Aorta (tissue), 5 donors: ENCODE data around the gene CLMN. TPM values are rescaled to one million over a fixed set of nuclear protein-coding genes. Genes with fewer than 3 reads are reported as not detected.
A peak's percentile ranks its signal among the peaks of the same experiment; 100 is the strongest.

Experiments
- ATAC-seq: fragments of 200-7000 bp; cut with Tn5 transposase; one replicate; pipeline ENCODE4 v1.9.1; 2022; ENCODE audit warnings: moderate library complexity; ENCODE audit not compliant: low FRiP score
- DNase-seq, 2 donors: peaks; one replicate each; pipeline ENCODE4 v3.0.0-alpha.2; 2020
- H3K27ac ChIP-seq, 2 donors: one replicate each; pipeline ENCODE4 v1.5.1; 2013; ENCODE audit warnings: low read length in 2 of 2, mild to moderate bottlenecking in 2 of 2, moderate library complexity in 2 of 2, control low read depth in 1 of 2, inconsistent platforms in 1 of 2, low read depth in 1 of 2
- H3K27me3 ChIP-seq, 2 donors: one replicate each; pipeline ENCODE4 v1.6.1; 2013; ENCODE audit warnings: control low read depth in 1 of 2, low read length in 1 of 2, mild to moderate bottlenecking in 1 of 2, moderate library complexity in 1 of 2; ENCODE audit not compliant: insufficient read depth in 2 of 2, control insufficient read depth in 1 of 2
- H3K36me3 ChIP-seq, 2 donors: one replicate each; pipeline ENCODE4 v1.6.1; 2013; ENCODE audit warnings: control low read depth in 1 of 2, low read length in 1 of 2, mild to moderate bottlenecking in 1 of 2; ENCODE audit not compliant: insufficient read depth in 2 of 2, control insufficient read depth in 1 of 2
- H3K4me1 ChIP-seq, 2 donors: one replicate each; pipeline ENCODE4 v1.6.1; 2013; ENCODE audit warnings: low read length in 2 of 2, control low read depth in 1 of 2, mild to moderate bottlenecking in 1 of 2, moderate library complexity in 1 of 2; ENCODE audit not compliant: insufficient read depth in 2 of 2, control insufficient read depth in 1 of 2
- H3K4me3 ChIP-seq, 2 donors: one replicate each; pipeline ENCODE4 v1.5.1; 2013; ENCODE audit warnings: low read length in 2 of 2, control low read depth in 1 of 2, mild to moderate bottlenecking in 1 of 2
- H3K9me3 ChIP-seq: one replicate; pipeline ENCODE4 v1.6.1; 2013; ENCODE audit warnings: mild to moderate bottlenecking, low read length; ENCODE audit not compliant: control insufficient read depth
- WGBS, 2 donors: extraction: QIAGEN DNeasy Blood & Tissue Kit; methylation state at CpG; one replicate each; pipeline ENCODE4 v1.1.7; 2013; 5-methylcytosine and 5-hydroxymethylcytosine counted together
- intact Hi-C, 2 donors: fragments of 100-400 bp; cut with DNase I; formaldehyde crosslinking; loops; one replicate each; pipeline versions ENCODE4 v1.14.2 to v1.15.0; 2022
- polyA plus RNA-seq, 2 donors: library from polyadenylated mRNA; stranded (reverse); fragments of 200-250 nt; gene quantifications; one replicate each; pipeline ENCODE4 v1.2.3, GENCODE V29; 2013
- total RNA-seq, 2 donors: library from RNA; stranded (reverse); fragmentation: NEBNext Ultra II Directional; extraction: Animal tissue kit (Norgen Biotek cat#: 25700); gene quantifications; one replicate each; pipeline ENCODE4 v1.2.1, GENCODE V29; 2021
- donor health status: healthy with polysubstance abuse.
- donor health status: Bipolar disorder and iron deficiency.
- donor health status: DM: no; HTN: no; CAD: no.
- donor health status: DM: no; HTN: no; CAD: no.
- donor health status: DM: yes; HTN: yes; CAD: no.

Gene CLMN
- total and polyA plus RNA-seq, 4 donors = 3.9 to 18.3 (median 11.0) TPM

GRCh38 chr14:95261616-95262510 is 57.8 kb downstream of the CLMN start:
- DNase-seq (no peak), ATAC-seq (no peak)
- Histone ChIP-seq H3K4me1 (no peaks in the 10 kb centered on the region), H3K27ac (no peak overlapping the region), H3K4me3 (no peak overlapping the region), H3K36me3 (no peaks in the 10 kb centered on the region), H3K9me3 (no peaks in the 10 kb centered on the region), H3K27me3 (no peaks in the 10 kb centered on the region)
- intact Hi-C loops = no loop called here
- 82 to 85% methylated on average over 16 of the region's 16 CpGs for WGBS, 2 donors

- no peak for DNase-seq
- 90% methylated on average over 19 of the region's 19 CpGs for WGBS, 2 donors
- Histone ChIP-seq H3K36me3 (no peaks in the 10 kb centered on the region), H3K27me3 (no peaks in the 10 kb centered on the region), H3K4me3 (no peak overlapping the region), H3K27ac (no peak overlapping the region), H3K9me3 (no peaks in the 10 kb centered on the region), H3K4me1 (no peaks in the 10 kb centered on the region)
- ATAC-seq = no peak
- intact Hi-C loops = no loop called here
These were observed 59.0 kb downstream of the CLMN start for GRCh38 chr14:95260537-95261361.

DNA sequence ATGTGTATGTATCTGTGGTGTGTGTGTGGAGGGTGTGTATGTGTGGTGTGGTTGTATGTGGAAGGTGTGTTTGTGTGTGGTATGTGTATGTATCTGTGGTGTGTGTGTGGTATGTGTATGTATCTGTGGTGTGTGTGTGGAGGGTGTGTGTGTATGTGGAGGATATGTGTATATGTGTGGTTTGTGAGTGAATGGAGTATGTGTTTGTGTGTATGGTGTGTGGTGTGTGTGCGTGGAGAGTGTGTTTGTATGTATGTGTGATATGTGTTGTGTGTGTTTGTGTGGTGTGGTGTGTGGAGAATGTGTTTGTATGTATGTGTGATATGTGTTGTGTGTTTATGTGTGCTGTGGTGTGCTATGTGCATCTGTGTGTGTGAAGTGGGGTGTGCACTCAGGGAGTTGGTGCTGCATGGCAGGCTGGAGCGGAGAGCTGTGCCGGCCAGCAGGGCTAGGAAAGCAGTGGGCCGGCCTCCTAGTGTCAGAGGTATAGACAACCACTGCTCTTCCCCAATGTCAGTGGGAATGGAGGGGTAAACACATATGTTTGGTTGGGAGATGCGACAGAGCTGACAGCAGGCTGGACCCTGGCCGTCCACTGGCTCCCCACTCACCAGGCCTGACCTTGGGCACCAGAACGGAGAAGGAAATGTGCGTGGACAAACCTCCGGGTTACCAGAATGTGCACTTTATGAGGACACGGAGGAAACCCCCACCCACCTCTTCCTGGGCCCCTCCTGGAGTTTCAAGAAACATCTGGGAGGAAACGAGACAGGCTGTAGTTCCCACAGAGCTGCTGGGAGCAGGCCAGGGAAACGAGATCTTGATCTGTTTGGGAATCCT is 60.7 kb downstream of the CLMN start:
- intact Hi-C loops = no loop called here
- H3K27ac ChIP-seq = no peak overlapping the region
- H3K4me1 ChIP-seq = no peaks in the 10 kb centered on the region

GRCh38 chr14:95258156-95258555 is 61.6 kb downstream of the CLMN start:
- H3K27me3 ChIP-seq = no peaks in the 10 kb centered on the region
- WGBS, 2 donors = 95 to 100% methylated on average over 2 of the region's 2 CpGs
- no peak overlapping the region for H3K4me3 ChIP-seq
- H3K4me1 ChIP-seq = no peaks in the 10 kb centered on the region
- DNase-seq (no peak), ATAC-seq (no peak)
- H3K27ac ChIP-seq = no peak overlapping the region
- no peaks in the 10 kb centered on the region for H3K9me3 ChIP-seq
- intact Hi-C loops = no loop called here
- H3K36me3 ChIP-seq = no peaks in the 10 kb centered on the region

More for the DNA sequence above, 60.7 kb downstream of the CLMN start:
- H3K4me3 ChIP-seq = no peak overlapping the region
- WGBS, 2 donors = 60 to 63% methylated on average over 12 of the region's 12 CpGs
- H3K9me3 ChIP-seq = no peaks in the 10 kb centered on the region
- no peaks in the 10 kb centered on the region for H3K27me3 ChIP-seq
- ATAC-seq (no peak), DNase-seq (no peak)
- H3K36me3 ChIP-seq = no peaks in the 10 kb centered on the region

GRCh38 chr14:95257521-95257920 is 62.2 kb downstream of the CLMN start:
- Histone ChIP-seq H3K9me3 (no peaks in the 10 kb centered on the region), H3K36me3 (no peaks in the 10 kb centered on the region), H3K4me1 (no peaks in the 10 kb centered on the region), H3K27ac (no peak overlapping the region), H3K4me3 (no peak overlapping the region), H3K27me3 (no peaks in the 10 kb centered on the region)
- ATAC-seq = no peak
- WGBS, 2 donors = 89 to 92% methylated on average over 11 of the region's 11 CpGs
- no peak for DNase-seq
- intact Hi-C loops = no loop called here

DNA sequence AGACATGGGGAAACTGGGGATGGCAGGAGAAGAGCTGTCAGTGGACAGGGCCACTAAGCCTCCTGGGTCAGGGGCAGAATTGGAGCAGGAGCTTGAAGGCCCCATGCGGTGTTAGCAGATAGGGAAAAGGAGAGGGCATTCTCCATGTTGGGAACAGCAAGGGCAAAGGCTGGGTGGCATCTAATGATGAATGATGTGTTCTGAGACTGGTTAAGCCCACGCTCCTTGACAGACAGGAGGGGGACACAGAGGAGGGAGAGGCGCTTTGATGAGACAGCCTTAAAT is 63.0 kb downstream of the CLMN start:
- ATAC-seq = no peak
- WGBS, 2 donors = 100% methylated on average over 3 of the region's 3 CpGs
- Histone ChIP-seq H3K4me1 (no peaks in the 10 kb centered on the region), H3K36me3 (no peaks in the 10 kb centered on the region), H3K27ac (no peak overlapping the region), H3K4me3 (no peak overlapping the region), H3K27me3 (no peaks in the 10 kb centered on the region), H3K9me3 (no peaks in the 10 kb centered on the region)
- DNase-seq = no peak
- intact Hi-C loops = no loop called here

DNA sequence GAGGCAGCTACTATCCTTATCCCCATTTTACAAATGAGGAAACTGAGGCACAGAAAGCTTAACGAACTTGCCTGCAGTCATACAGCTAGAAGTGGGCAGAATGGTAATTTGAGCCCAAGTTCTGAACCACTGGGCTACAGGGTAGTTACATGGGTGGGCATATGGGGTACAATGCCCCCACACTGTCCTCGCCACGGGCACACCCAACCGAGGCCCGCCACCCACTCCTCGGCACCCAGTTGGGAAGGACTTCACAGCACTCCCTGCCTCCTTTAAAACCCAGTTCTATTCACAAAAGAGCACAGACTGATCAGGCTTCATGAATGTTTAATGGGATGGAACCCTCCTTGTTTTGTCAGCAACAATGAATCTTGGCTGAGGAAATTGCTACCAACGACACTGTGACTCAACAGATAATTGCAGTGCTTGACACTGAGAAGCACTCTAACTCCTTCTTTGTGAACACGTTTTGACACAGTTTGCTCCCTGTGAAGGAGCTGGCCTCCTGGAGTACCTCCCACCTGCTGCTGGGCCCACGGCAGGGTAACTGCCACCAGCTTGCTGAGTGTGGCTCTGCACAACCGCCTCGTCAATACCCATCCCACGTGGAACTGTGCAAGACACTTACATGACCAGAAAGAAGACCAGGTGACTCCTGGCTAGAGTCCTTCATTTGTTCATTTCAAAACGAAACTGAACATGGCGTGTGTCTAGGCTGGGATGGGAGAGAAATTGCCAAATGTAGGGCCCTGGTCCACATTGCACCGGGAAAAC is 63.5 kb downstream of the CLMN start:
- WGBS, 2 donors = 89 to 91% methylated on average over 15 of the region's 15 CpGs
- Histone ChIP-seq H3K27me3 (no peaks in the 10 kb centered on the region), H3K4me3 (no peak overlapping the region), H3K4me1 (no peaks in the 10 kb centered on the region), H3K36me3 (no peaks in the 10 kb centered on the region), H3K27ac (no peak overlapping the region), H3K9me3 (no peaks in the 10 kb centered on the region)
- DNase-seq (no peak), ATAC-seq (no peak)
- intact Hi-C loops = no loop called here

DNA sequence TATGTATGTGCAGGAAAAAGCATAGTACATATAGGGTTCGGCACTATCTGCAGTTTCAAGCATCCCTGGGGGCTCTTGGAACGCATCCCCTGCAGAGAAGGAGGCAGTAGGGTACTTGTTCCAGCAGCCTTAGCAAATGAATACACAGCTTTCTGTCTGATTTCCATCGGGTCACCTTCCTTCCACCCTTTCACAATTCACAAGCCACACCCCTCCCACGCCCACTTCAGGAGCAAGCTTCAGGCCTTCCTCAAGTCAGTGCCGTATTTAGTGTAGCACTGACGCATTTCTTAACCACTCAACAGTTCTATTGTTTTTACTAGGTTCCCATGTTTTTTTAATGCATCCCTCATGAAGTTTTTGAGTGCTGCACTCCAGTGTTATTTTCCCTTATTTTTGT is 64.2 kb downstream of the CLMN start:
- ATAC-seq (no peak), DNase-seq (peak in 1 of 2 donors; percentile 56)
- no peaks in the 10 kb centered on the region for H3K9me3 ChIP-seq
- intact Hi-C loops = no loop called here
- no peaks in the 10 kb centered on the region for H3K36me3 ChIP-seq
- H3K27me3 ChIP-seq = no peaks in the 10 kb centered on the region
- H3K27ac ChIP-seq = no peak overlapping the region
- WGBS, 2 donors = 58 to 63% methylated on average over 6 of the region's 6 CpGs
- no peaks in the 10 kb centered on the region for H3K4me1 ChIP-seq
- no peak overlapping the region for H3K4me3 ChIP-seq
